H9 (cell line): ENCODE results near the gene GLB1L2. TPM values are rescaled to one million over a fixed set of nuclear protein-coding genes. Genes with fewer than 3 reads are reported as not detected.
A peak's percentile ranks its signal among the peaks of the same experiment; 100 is the strongest.

ENCODE experiments used
- DNase-seq: peaks from one replicate; pipeline ENCODE4 v3.0.0-alpha.2; 2017
- H2AFZ ChIP-seq: one replicate; pipeline ENCODE4 v1.6.1; 2013; ENCODE audit warnings: mild to moderate bottlenecking, low read length, control low read depth, moderate library complexity
- H2AK5ac ChIP-seq: 2 replicates; pipeline ENCODE4 v1.6.1; 2013; ENCODE audit warnings: low read length, control low read depth, mixed read lengths; ENCODE audit not compliant: insufficient read length
- H2BK120ac ChIP-seq: one replicate; pipeline ENCODE4 v1.6.1; 2013; ENCODE audit warnings: low read depth, mild to moderate bottlenecking, low read length, control low read depth, inconsistent platforms; ENCODE audit not compliant: poor library complexity, severe bottlenecking
- H2BK12ac ChIP-seq: 2 replicates; pipeline ENCODE4 v1.6.1; 2013; ENCODE audit warnings: low read length, control low read depth, mixed read lengths, low read depth; ENCODE audit not compliant: insufficient read length
- H2BK15ac ChIP-seq: 2 replicates; pipeline ENCODE4 v1.6.1; 2013; ENCODE audit warnings: low read depth, low read length, control low read depth
- H2BK20ac ChIP-seq: one replicate; pipeline ENCODE4 v1.6.1; 2013; ENCODE audit warnings: low read depth, mild to moderate bottlenecking, low read length, control low read depth, inconsistent platforms; ENCODE audit not compliant: poor library complexity, severe bottlenecking
- H2BK5ac ChIP-seq: 2 replicates; pipeline ENCODE4 v1.6.1; 2013; ENCODE audit warnings: low read length, control low read depth, mixed read lengths; ENCODE audit not compliant: insufficient read length
- H3K14ac ChIP-seq: 2 replicates; pipeline ENCODE4 v1.6.1; 2013; ENCODE audit warnings: low read length, control low read depth; ENCODE audit not compliant: insufficient read depth
- H3K18ac ChIP-seq: 2 replicates; pipeline ENCODE4 v1.6.1; 2013; ENCODE audit warnings: low read depth, mild to moderate bottlenecking, mixed read lengths, low read length, control low read depth; ENCODE audit not compliant: insufficient read length
- H3K23ac ChIP-seq: 2 replicates; pipeline ENCODE4 v1.6.1; 2013; ENCODE audit warnings: low read length, control low read depth, mixed read lengths, low read depth; ENCODE audit not compliant: insufficient read length
- H3K23me2 ChIP-seq: 2 replicates; pipeline ENCODE4 v1.6.1; 2013; ENCODE audit warnings: low read depth, mild to moderate bottlenecking, mixed read lengths, low read length, control low read depth; ENCODE audit not compliant: insufficient read length, poor library complexity, severe bottlenecking
- H3K27ac ChIP-seq: 2 replicates; pipeline ENCODE4 v1.5.1; 2013; ENCODE audit warnings: low read length, control low read depth, mixed read lengths, low read depth; ENCODE audit not compliant: insufficient read length
- H3K27me3 ChIP-seq: 2 replicates; pipeline ENCODE4 v1.6.1; 2013; ENCODE audit warnings: low read length, control low read depth, inconsistent platforms; ENCODE audit not compliant: insufficient read depth
- H3K4ac ChIP-seq: 2 replicates; pipeline ENCODE4 v1.6.1; 2013; ENCODE audit warnings: low read depth, mild to moderate bottlenecking, control low read depth, inconsistent platforms, low read length, moderate library complexity
- H3K4me1 ChIP-seq: 2 replicates; pipeline ENCODE4 v1.6.1; 2013; ENCODE audit warnings: low read length, control low read depth, inconsistent platforms; ENCODE audit not compliant: insufficient read depth
- H3K4me2 ChIP-seq: 2 replicates; pipeline ENCODE4 v1.6.1; 2013; ENCODE audit warnings: low read length, control low read depth, mixed read lengths; ENCODE audit not compliant: insufficient read length, insufficient read depth
- H3K56ac ChIP-seq: 2 replicates; pipeline ENCODE4 v1.6.1; 2013; ENCODE audit warnings: low read depth, mild to moderate bottlenecking, mixed read lengths, low read length, control low read depth; ENCODE audit not compliant: insufficient read length
- H3K79me1 ChIP-seq: 2 replicates; pipeline ENCODE4 v1.6.1; 2013; ENCODE audit warnings: low read depth, mild to moderate bottlenecking, moderate library complexity, low read length, control low read depth, inconsistent platforms; ENCODE audit not compliant: insufficient read depth, poor library complexity, severe bottlenecking
- H3K79me2 ChIP-seq: 2 replicates; pipeline ENCODE4 v1.6.1; 2013; ENCODE audit warnings: low read length, control low read depth, inconsistent platforms; ENCODE audit not compliant: insufficient read depth
- H3K9ac ChIP-seq: 2 replicates; pipeline ENCODE4 v1.6.1; 2013; ENCODE audit warnings: low read length, control low read depth, mixed read lengths; ENCODE audit not compliant: insufficient read length; ENCODE audit errors: extremely low read depth
- H3K9me3 ChIP-seq: one replicate; pipeline ENCODE4 v1.6.1; 2013; ENCODE audit warnings: low read depth, low read length, inconsistent platforms; ENCODE audit not compliant: control insufficient read depth
- H3T11ph ChIP-seq: one replicate; pipeline ENCODE4 v1.6.1; 2013; ENCODE audit warnings: mild to moderate bottlenecking, low read length, control low read depth, inconsistent platforms
- H4K20me1 ChIP-seq: one replicate; pipeline ENCODE4 v1.6.1; 2013; ENCODE audit not compliant: control insufficient read depth, insufficient read length, insufficient read depth
- H4K5ac ChIP-seq: 2 replicates; pipeline ENCODE4 v1.6.1; 2013; ENCODE audit warnings: low read depth, mild to moderate bottlenecking, mixed read lengths, low read length, control low read depth; ENCODE audit not compliant: insufficient read length
- H4K8ac ChIP-seq: replicated peaks from 2 replicates; pipeline ENCODE4 v1.6.1; 2013; ENCODE audit warnings: low read length, control low read depth, mixed read lengths, low read depth; ENCODE audit not compliant: insufficient read length
- H4K91ac ChIP-seq: 2 replicates; pipeline ENCODE4 v1.6.1; 2013; ENCODE audit warnings: low read depth, mild to moderate bottlenecking, moderate library complexity, mixed read lengths, low read length, control low read depth; ENCODE audit not compliant: insufficient read length
- H3K27ac Mint-ChIP-seq, 3 experiments: 2 replicates in 2 of 3; 3 replicates in 1 of 3; pipeline ENCODE4 v1.8.0; 2020 to 2021; ENCODE audit warnings: mixed read lengths in 3 of 3, mild to moderate bottlenecking in 1 of 3, moderate library complexity in 1 of 3
- H3K27me3 Mint-ChIP-seq: 2 replicates; pipeline ENCODE4 v1.8.0; 2021; ENCODE audit warnings: low read depth, mild to moderate bottlenecking, moderate library complexity, mixed read lengths
- H3K36me3 Mint-ChIP-seq, 3 experiments: 2 replicates in 2 of 3; 3 replicates in 1 of 3; pipeline ENCODE4 v1.8.0; 2020 to 2021; ENCODE audit warnings: low read depth in 3 of 3, mixed read lengths in 3 of 3; ENCODE audit not compliant: insufficient read depth in 1 of 3
- H3K4me1 Mint-ChIP-seq, 2 experiments: 2 replicates each; pipeline ENCODE4 v1.8.0; 2020; ENCODE audit warnings: mixed read lengths in 2 of 2
- H3K4me3 Mint-ChIP-seq, 2 experiments: 2 replicates in 1 of 2; 3 replicates in 1 of 2; pipeline ENCODE4 v1.8.0; 2020 to 2021; ENCODE audit warnings: mild to moderate bottlenecking in 2 of 2, mixed read lengths in 2 of 2, moderate library complexity in 1 of 2
- H3K9me3 Mint-ChIP-seq, 2 experiments: 2 replicates in 1 of 2; 3 replicates in 1 of 2; pipeline ENCODE4 v1.8.0; 2020; ENCODE audit warnings: mild to moderate bottlenecking in 2 of 2, mixed read lengths in 2 of 2, moderate library complexity in 1 of 2
- WGBS: extraction: QIAGEN DNeasy Blood & Tissue Kit; methylation state at CpG from one replicate; pipeline ENCODE4 v1.1.7; 2013; ENCODE audit warnings: missing lambda C conversion rate, low lambda C conversion rate, mixed read lengths; ENCODE audit not compliant: insufficient read length; ENCODE audit errors: extremely low coverage; 5-methylcytosine and 5-hydroxymethylcytosine counted together
- total RNA-seq: library from RNA; stranded (reverse); gene quantifications from 2 replicates; pipeline ENCODE4 v1.2.1, GENCODE V29; 2021
- TF ChIP-seq, protein P1 (sequence below): fragments of 200-600 bp; sonication (generic); conservative IDR thresholded peaks from 3 replicates; pipeline ENCODE4 v1.8.0; 2021; ENCODE audit warnings: antibody characterized with exemption, mild to moderate bottlenecking

GLB1L2 gene
- total RNA-seq, 1 experiment from 2014 or later, result 2.4 TPM

DNA sequence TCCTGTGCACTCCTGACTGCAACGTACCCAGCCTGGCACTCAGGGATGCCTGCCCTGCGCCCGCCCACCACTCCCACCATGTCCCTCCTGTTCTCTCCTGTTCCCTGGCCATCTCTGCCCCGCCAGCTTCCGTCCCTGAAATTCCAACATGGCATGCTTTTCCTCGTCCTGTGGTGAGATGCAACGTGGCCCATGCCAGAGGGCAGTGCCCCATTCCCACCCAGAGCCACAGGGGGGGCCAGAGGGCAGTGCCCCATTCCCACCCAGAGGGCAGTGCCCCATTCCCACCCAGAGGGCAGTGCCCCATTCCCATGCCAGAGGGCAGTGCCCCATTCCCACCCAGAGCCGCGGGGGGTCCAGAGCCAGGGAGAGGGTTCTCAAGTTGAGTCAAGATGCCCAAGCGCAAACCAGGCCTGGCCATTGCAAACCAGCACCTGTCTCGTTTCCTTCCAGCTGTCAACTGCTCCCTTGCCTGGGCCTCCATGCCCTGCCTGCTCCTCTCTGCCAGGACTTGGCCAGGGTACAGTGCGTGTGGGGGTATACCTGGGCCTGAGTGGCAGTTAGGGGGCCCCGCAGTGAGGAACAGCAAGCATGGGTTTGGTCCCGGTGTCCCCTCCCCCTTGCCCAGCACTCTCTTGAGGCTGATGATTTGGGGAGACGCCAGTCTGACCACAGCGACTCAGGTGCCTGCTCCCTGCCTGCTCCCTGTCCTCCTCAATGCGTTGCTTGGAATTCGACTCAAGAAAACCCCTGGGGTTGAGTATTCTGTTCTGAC lies 65.7 kb downstream of the GLB1L2 start:
- no peak for DNase-seq
- no peak overlapping the region for H3T11ph ChIP-seq
- H4K5ac ChIP-seq, result no peak overlapping the region
- H3K79me1 ChIP-seq, result no peaks in the 10 kb centered on the region
- H3K27me3 ChIP-seq, result no peaks in the 10 kb centered on the region
- H3K27ac ChIP-seq, result no peak overlapping the region
- no peaks in the 10 kb centered on the region for H3K27me3 Mint-ChIP-seq
- H3K14ac ChIP-seq, result no peak overlapping the region
- H3K4me1 Mint-ChIP-seq, result peaks cover 9 to 10% of the 10 kb centered on the region in 2 experiments; a peak in 3 of 4 replicates
- no peak overlapping the region for H2AK5ac ChIP-seq
- no peaks in the 10 kb centered on the region for H3K9me3 ChIP-seq
- no peak overlapping the region for H3K56ac ChIP-seq
- H2BK12ac ChIP-seq, result no peak overlapping the region
- no peak overlapping the region for H2BK15ac ChIP-seq
- H3K23me2 ChIP-seq, result no peaks in the 10 kb centered on the region
- no peak overlapping the region for H4K8ac ChIP-seq
- TF ChIP-seq, protein P1, sequence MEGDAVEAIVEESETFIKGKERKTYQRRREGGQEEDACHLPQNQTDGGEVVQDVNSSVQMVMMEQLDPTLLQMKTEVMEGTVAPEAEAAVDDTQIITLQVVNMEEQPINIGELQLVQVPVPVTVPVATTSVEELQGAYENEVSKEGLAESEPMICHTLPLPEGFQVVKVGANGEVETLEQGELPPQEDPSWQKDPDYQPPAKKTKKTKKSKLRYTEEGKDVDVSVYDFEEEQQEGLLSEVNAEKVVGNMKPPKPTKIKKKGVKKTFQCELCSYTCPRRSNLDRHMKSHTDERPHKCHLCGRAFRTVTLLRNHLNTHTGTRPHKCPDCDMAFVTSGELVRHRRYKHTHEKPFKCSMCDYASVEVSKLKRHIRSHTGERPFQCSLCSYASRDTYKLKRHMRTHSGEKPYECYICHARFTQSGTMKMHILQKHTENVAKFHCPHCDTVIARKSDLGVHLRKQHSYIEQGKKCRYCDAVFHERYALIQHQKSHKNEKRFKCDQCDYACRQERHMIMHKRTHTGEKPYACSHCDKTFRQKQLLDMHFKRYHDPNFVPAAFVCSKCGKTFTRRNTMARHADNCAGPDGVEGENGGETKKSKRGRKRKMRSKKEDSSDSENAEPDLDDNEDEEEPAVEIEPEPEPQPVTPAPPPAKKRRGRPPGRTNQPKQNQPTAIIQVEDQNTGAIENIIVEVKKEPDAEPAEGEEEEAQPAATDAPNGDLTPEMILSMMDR, result no peak
- no peaks in the 10 kb centered on the region for H3K4me1 ChIP-seq
- H3K36me3 Mint-ChIP-seq, result peaks cover 7 to 21% (median 16%) of the 10 kb centered on the region in 3 experiments; a peak in 4 of 7 replicates
- H4K20me1 ChIP-seq, result no peaks in the 10 kb centered on the region
- H3K27ac Mint-ChIP-seq, result peak overlapping the region in 1 of 3 experiments; percentile 69; a peak in 1 of 7 replicates
- H3K4me2 ChIP-seq, result no peak overlapping the region
- H2BK5ac ChIP-seq, result no peak overlapping the region
- H3K9ac ChIP-seq, result no peak overlapping the region
- H2AFZ ChIP-seq, result no peak overlapping the region
- H3K4ac ChIP-seq, result no peak overlapping the region
- no peak overlapping the region for H3K18ac ChIP-seq
- H3K23ac ChIP-seq, result no peak overlapping the region
- H4K91ac ChIP-seq, result no peak overlapping the region
- H3K4me3 Mint-ChIP-seq, result no peak overlapping the region
- H3K79me2 ChIP-seq, result peaks cover 1% of the 10 kb centered on the region; the same call in 1 of the 2 replicates
- no peak overlapping the region for H2BK20ac ChIP-seq
- WGBS, result no CpG with 5 or more reads among the region's 18 CpGs
- H3K9me3 Mint-ChIP-seq, result no peaks in the 10 kb centered on the region; a peak in 1 of 5 replicates
- H2BK120ac ChIP-seq, result no peak overlapping the region
